Esophagus squamous epithelium (tissue), 5 donors: ENCODE measurements around the gene OR51V1. TPM values are rescaled to one million over a fixed set of nuclear protein-coding genes. Genes with fewer than 3 reads are reported as not detected.

ENCODE experiments used
- DNase-seq: peaks from one replicate; lab custom pipeline; 2025; lab: John Stamatoyannopoulos, UW
- H3K27ac ChIP-seq, 4 donors: fragments of 200-600 bp; sonication (generic); one replicate each; pipeline ENCODE4 v1.5.1; 2016 to 2019; ENCODE audit warnings: mild to moderate bottlenecking in 1 of 4
- H3K27me3 ChIP-seq, 4 donors: fragments of 200-600 bp; sonication (generic); 1 replicate in 3 of 4; 2 replicates in 1 of 4; pipeline versions ENCODE4 v1.5.1 to v1.6.0; 2017 to 2021; ENCODE audit warnings: antibody characterized with exemption in 1 of 4
- H3K36me3 ChIP-seq, 3 donors: fragments of 200-600 bp; sonication (generic); one replicate each; pipeline ENCODE4 v1.5.1; 2016 to 2019
- H3K4me1 ChIP-seq, 3 donors: fragments of 200-600 bp; sonication (generic); one replicate each; pipeline ENCODE4 v1.5.1; 2017 to 2019
- H3K4me3 ChIP-seq, 4 donors: fragments of 200-600 bp; sonication (generic); 1 replicate in 3 of 4; 2 replicates in 1 of 4; pipeline ENCODE4 v1.5.1; 2016 to 2019; ENCODE audit warnings: mild to moderate bottlenecking in 2 of 4, moderate library complexity in 1 of 4
- H3K9me3 ChIP-seq, 3 donors: fragments of 200-600 bp; sonication (generic); one replicate each; pipeline ENCODE4 v1.5.1; 2016 to 2019
- CTCF ChIP-seq, 6 experiments: fragments of 450-650 bp in 4 of 6; fragments of 200-600 bp in 2 of 6; sonication (generic) in 2 of 6; IDR thresholded peaks; one replicate each; pipeline ENCODE4 v1.5.1; 2016 to 2019; ENCODE audit warnings: antibody characterized with exemption in 6 of 6, mild to moderate bottlenecking in 4 of 6, moderate library complexity in 4 of 6
- POLR2A ChIP-seq, 4 donors: fragments of 450-650 bp; IDR thresholded peaks; one replicate each; pipeline ENCODE4 v1.6.1; 2017; ENCODE audit warnings: antibody characterized with exemption in 4 of 4, mild to moderate bottlenecking in 4 of 4, moderate library complexity in 3 of 4
- WGBS, 2 donors: methylation state at CpG; one replicate each; pipeline ENCODE4 v1.1.5; 2018; 5-methylcytosine and 5-hydroxymethylcytosine counted together
- intact Hi-C: fragments of 100-400 bp; cut with DNase I; formaldehyde crosslinking; loops from one replicate; pipeline ENCODE4 v1.15.0; 2022
- total RNA-seq, 4 donors: library from RNA; depleted of rRNA; stranded (reverse); fragments of >200 nt; gene quantifications; one replicate each; pipeline ENCODE4 v1.1.0, GENCODE V29; 2016
- donor health status: DM: yes; HTN: yes; CAD: no.

Gene OR51V1
- total RNA-seq, 4 donors from 2014 or later: not detected

GRCh38 chr11:5196731-5197130 is 3.8 kb downstream of the OR51V1 start:
- Histone ChIP-seq H3K27me3 (no peaks in the 10 kb centered on the region), H3K36me3 (no peaks in the 10 kb centered on the region), H3K9me3 (no peaks in the 10 kb centered on the region), H3K4me3 (no peak overlapping the region), H3K4me1 (no peaks in the 10 kb centered on the region), H3K27ac (no peak overlapping the region)
- 60 to 73% methylated on average over 3 of the region's 3 CpGs for WGBS, 2 donors
- TF ChIP-seq POLR2A (IDR thresholded peaks at IDR 0.05): no peak
- no peak for TF ChIP-seq CTCF (IDR thresholded peaks at IDR 0.05)
- intact Hi-C loops: no loop called here
- no peak for DNase-seq

GRCh38 chr11:5196067-5196466 is 4.4 kb downstream of the OR51V1 start:
- no peak overlapping the region for H3K27ac ChIP-seq
- no peak for DNase-seq
- TF ChIP-seq POLR2A (IDR thresholded peaks at IDR 0.05) (no peak), CTCF (IDR thresholded peaks at IDR 0.05) (no peak)
- H3K36me3 ChIP-seq: no peaks in the 10 kb centered on the region
- intact Hi-C loops: no loop called here
- 70 to 73% methylated on average over 4 to 5 of the region's 5 CpGs for WGBS, 2 donors
- H3K9me3 ChIP-seq: no peaks in the 10 kb centered on the region
- H3K27me3 ChIP-seq: no peaks in the 10 kb centered on the region
- no peaks in the 10 kb centered on the region for H3K4me1 ChIP-seq
- no peak overlapping the region for H3K4me3 ChIP-seq

GRCh38 chr11:5192738-5193137 is 7.7 kb downstream of the OR51V1 start:
- no peak for DNase-seq
- WGBS, 2 donors: 0 to 8% methylated on average over 1 of the region's 1 CpG
- no peak for TF ChIP-seq POLR2A (IDR thresholded peaks at IDR 0.05)
- no peak for TF ChIP-seq CTCF (IDR thresholded peaks at IDR 0.05)

GRCh38 chr11:5188201-5188600 is 12.3 kb downstream of the OR51V1 start:
- Histone ChIP-seq H3K36me3 (no peaks in the 10 kb centered on the region), H3K4me1 (no peaks in the 10 kb centered on the region), H3K4me3 (no peak overlapping the region), H3K27me3 (no peaks in the 10 kb centered on the region), H3K9me3 (no peaks in the 10 kb centered on the region), H3K27ac (no peak overlapping the region)
- WGBS, 2 donors: 71 to 82% methylated on average over 2 of the region's 2 CpGs
- no peak for TF ChIP-seq POLR2A (IDR thresholded peaks at IDR 0.05)
- TF ChIP-seq CTCF (IDR thresholded peaks at IDR 0.05): no peak
- DNase-seq: no peak
- intact Hi-C loops: no loop called here

More at GRCh38 chr11:5192738-5193137, 7.7 kb downstream of the OR51V1 start:
- Histone ChIP-seq H3K27me3 (no peaks in the 10 kb centered on the region), H3K36me3 (no peaks in the 10 kb centered on the region), H3K4me3 (no peak overlapping the region), H3K9me3 (no peaks in the 10 kb centered on the region), H3K27ac (no peak overlapping the region), H3K4me1 (no peaks in the 10 kb centered on the region)
- intact Hi-C loops: no loop called here

- H3K27me3 ChIP-seq: no peaks in the 10 kb centered on the region
- TF ChIP-seq CTCF (IDR thresholded peaks at IDR 0.05): no peak
- no peak for TF ChIP-seq POLR2A (IDR thresholded peaks at IDR 0.05)
- WGBS, 2 donors: 72 to 76% methylated on average over 10 of the region's 10 CpGs
- H3K9me3 ChIP-seq: no peaks in the 10 kb centered on the region
- no peak for DNase-seq
- no peak overlapping the region for H3K4me3 ChIP-seq
- H3K27ac ChIP-seq: no peak overlapping the region
- H3K36me3 ChIP-seq: no peaks in the 10 kb centered on the region
- H3K4me1 ChIP-seq: no peaks in the 10 kb centered on the region
- intact Hi-C loops: no loop called here
Observed at GRCh38 chr11:5178046-5178837, 22.2 kb downstream of the OR51V1 start.
